Cerebellar cortex (tissue), 1 donor: ENCODE measurements around the gene PPP2CA.
A peak's percentile ranks its signal among the peaks of the same experiment; 100 is the strongest.

Experiments
- DNase-seq: peaks from one replicate; pipeline ENCODE4 v3.0.0-alpha.2; 2015; ENCODE audit warnings: low spot score

The PPP2CA gene

DNA sequence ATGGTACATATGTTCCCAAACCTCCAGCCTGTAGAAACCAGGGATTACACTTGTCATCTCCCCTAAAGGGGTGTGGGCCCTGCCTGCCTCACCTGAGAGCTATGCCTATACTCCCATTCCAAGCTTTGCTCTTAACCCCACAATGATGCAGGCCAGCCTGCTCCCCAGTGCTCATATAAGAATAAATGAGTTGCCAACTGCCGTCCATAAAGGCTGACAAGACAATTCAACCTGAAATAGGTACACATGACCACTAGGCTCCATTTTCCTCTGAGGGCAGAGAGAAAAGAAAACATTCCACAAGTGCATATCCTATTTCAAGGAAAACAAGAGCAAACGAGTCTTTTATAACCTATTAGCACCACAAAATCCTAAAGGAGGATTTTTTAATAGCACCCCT lies 77.6 kb downstream of the PPP2CA start:
- no peak for DNase-seq

DNA sequence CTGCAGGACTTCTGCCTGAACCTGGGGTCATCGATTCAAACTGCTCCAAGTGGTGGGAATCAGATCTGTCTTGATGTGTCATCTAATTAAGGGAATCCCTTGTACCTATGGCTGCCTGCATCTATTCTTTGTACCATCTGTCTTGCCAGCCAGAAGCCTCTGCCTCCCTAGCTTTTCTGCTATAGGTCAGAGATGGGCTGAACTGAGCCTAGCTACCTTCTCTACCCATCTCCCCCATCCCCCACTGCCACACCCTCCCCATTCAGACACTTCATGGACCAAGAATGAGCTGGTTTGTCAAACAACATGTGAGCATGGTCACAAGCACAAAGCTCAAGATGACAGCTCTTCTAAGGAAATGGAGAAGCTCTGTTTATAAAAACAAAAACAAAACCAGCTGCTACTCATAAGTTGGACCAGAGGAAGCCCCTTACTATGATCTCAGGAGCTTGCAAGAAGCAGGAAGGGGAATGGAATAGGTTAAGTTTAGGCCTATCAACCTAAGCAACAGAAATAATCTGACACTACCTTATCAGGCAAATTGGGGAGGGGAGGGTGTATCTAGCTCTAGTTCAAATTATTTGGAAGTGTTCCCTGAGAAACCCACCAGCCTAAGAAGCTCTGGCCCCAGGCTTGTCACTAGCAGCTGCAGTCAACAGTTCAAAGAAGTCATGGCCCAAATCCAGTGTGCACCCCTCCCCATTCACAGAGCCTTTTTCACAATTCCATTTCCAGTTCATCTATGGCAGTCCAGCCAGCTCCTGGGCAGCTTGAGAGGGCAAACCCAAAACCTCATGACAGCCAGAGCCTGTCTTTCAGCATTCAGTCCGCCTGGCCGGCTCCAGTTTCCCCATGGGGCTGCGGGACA lies 79.0 kb downstream of the PPP2CA start:
- DNase-seq = no peak

DNA sequence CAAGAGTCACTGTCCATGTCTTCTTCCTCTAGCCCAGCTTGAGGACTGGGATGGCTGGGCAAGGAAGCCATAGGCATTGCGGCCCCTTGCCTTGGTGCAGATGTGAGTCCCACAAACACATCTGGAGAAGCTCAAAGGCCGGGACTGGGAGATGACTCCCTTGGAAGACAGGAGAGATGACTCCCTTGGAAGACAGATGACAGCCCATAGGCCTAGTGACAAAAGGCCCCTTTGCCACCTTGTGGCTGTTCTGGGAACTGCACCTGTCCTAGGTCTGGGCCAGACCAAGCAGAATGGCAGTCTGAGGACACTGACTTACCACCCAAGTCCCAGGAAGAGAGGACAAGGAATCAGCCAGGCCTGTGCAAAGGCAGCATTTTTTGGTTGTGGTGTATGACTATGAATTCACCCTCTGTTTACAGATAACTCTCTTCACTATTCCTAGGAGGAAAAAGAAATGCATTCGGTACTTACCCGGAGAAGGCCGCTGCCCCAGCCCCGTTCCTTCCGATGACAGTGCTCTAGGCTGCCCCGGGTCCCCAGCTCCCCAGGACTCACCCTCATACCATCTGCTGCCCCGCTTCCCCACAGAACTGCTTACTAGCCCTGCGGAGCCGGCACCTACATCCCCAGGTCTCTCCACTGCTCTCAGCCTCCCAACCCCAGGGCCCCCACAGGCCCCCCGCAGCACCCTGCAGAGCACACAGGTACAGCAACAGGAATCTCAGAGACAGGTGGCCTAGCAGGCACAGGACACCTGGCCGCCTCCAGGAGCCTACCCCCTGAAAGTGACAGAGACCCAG lies 79.9 kb downstream of the PPP2CA start:
- DNase-seq = peak; percentile 89

DNA sequence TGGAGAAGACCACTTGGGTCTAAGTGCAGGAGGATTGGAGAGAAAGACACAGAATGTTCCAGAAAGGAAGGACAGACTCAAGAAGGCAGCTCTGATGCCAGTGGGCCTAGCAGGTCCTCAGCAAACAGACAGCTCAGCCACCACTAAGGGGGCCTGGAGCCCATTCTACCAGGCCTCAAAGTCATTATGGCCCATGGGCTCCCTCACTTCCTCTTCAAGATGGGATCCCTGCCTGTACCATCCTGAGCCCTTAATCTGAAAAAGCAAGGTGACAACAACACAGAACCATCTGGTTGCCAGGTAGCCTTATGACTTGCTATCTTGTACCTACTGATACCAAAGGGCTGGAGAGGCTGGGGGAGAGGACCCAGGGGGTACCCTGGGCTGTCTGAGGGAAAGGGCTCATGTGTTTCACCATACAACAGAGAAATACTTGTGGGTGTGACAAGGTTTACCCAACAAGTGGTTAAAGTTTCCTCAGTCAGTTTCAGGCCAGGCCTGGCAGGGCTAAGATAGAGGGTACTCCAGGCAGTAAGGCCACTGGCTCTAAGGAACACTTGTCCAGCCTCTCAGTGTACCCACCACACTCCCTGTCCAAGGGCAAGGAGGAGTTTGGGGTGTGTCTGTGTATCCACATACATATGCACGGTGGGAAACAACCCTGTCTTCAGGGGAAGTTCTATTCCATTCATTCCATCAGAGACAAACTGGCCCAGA lies 80.7 kb downstream of the PPP2CA start:
- no peak for DNase-seq
